Measurements from ENCODE around the gene CPTP. TPM values are rescaled to one million over a fixed set of nuclear protein-coding genes. Genes with fewer than 3 reads are reported as not detected.

The CPTP gene
- total and polyA plus RNA-seq, 2 of the 13 experiments (the other 11 are each of a cell fraction or from before 2014, with no cell fraction given): 5.5 to 9.3 TPM

GRCh38 chr1:1302006-1302430 lies 22.6 kb upstream of the CPTP start (continued):
- TF ChIP-seq ZNF687 (CRISPR knock-in tag; IDR thresholded peaks at IDR 0.05): peak; percentile 16; the same call in 1 of the 2 replicates
- no peak for TF ChIP-seq ZBTB20 (CRISPR knock-in tag; IDR thresholded peaks at IDR 0.05; ENCODE audit: borderline replicate concordance, low read depth)
- peak; percentile 76 for TF ChIP-seq AGO2 (optimal IDR thresholded peaks at IDR 0.05; ENCODE audit: low read depth, low read length)
- TF ChIP-seq E2F2 (CRISPR knock-in tag; IDR thresholded peaks at IDR 0.05; ENCODE audit: borderline replicate concordance): no peak
- no peak for TF ChIP-seq ZNF30 (CRISPR knock-in tag; IDR thresholded peaks at IDR 0.05)
- TF ChIP-seq ZNF841 (CRISPR knock-in tag; IDR thresholded peaks at IDR 0.05; ENCODE audit: borderline replicate concordance): no peak
- 0 out of 2 replicates have a peak, but pooled peaks have one; percentile 22 for TF ChIP-seq ZBTB38 (CRISPR knock-in tag; IDR thresholded peaks at IDR 0.05)
- TF ChIP-seq DNMT1 (CRISPR knock-in tag; IDR thresholded peaks at IDR 0.05): no peak
- peak; percentile 26; the same call in 1 of the 2 replicates for TF ChIP-seq STAG1 (CRISPR knock-in tag; IDR thresholded peaks at IDR 0.05)
- no peak for TF ChIP-seq ESRRA (CRISPR knock-in tag; IDR thresholded peaks at IDR 0.05; ENCODE audit: low read depth)
- no peak for TF ChIP-seq CHD4 (IDR thresholded peaks at IDR 0.05; ENCODE audit: borderline replicate concordance, low read length)
- TF ChIP-seq NFYB (CRISPR knock-in tag; IDR thresholded peaks at IDR 0.05): no peak
- TF ChIP-seq ZNF263 (CRISPR knock-in tag; IDR thresholded peaks at IDR 0.05): peak; percentile 93
- no peak for TF ChIP-seq ZMYM3 (CRISPR knock-in tag; IDR thresholded peaks at IDR 0.05)
- TF ChIP-seq ZNF75D (CRISPR knock-in tag; IDR thresholded peaks at IDR 0.05; ENCODE audit: borderline replicate concordance): no peak
- TF ChIP-seq CTCF (CRISPR knock-in tag; IDR thresholded peaks at IDR 0.05): peak; percentile 64
- TF ChIP-seq SIX4 (CRISPR knock-in tag; IDR thresholded peaks at IDR 0.05): no peak
